ENCODE results near the gene KIF15. TPM values are rescaled to one million over a fixed set of nuclear protein-coding genes. Genes with fewer than 3 reads are reported as not detected.
A peak's percentile ranks its signal among the peaks of the same experiment; 100 is the strongest.

KIF15 gene
- total and polyA plus RNA-seq, 3 experiments from 2014 or later, result 0.24 to 23.6 (median 21.7) TPM

DNA sequence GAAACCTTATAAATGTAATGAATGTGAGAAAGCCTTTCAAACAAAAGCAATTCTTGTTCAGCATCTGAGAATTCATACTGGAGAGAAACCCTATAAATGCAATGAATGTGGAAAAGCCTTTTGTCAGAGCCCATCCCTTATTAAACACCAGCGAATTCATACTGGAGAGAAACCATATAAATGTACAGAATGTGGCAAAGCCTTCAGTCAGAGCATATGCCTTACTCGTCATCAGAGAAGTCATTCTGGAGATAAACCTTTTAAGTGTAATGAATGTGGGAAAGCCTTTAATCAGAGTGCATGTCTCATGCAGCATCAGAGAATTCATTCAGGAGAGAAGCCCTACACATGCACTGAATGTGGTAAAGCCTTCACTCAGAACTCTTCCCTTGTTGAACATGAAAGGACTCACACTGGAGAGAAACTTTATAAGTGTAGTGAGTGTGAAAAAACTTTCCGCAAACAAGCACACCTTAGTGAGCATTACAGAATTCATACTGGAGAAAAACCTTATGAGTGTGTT is 26.9 kb upstream of the KIF15 start:
- POLR2A ChIA-PET, result no interaction called here
- H3K36me3 ChIP-seq (ENCODE audit: insufficient read depth, low read length), result peaks cover 20% of the 10 kb centered on the region
- H3K4me3 Mint-ChIP-seq, result no peak overlapping the region

DNA sequence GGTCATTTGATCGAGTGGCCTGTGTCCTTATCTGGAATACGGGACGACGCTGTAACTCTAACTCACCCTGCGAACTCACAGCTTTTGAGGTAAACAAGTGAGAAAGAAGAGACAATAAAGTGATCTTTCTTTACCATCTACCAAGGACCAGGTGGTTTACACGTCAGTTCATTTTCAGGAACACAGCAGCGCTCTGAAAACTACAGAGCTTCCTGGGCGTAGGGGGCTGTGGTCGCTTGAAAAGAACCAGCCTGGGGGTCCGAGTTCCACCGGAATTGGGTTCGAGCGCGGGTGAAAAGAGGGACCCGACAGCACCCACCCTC is 532 bp upstream of the KIF15 start:
- Mint-ChIP-seq H3K4me3 (peak overlapping the region; percentile 91 to 97 (median 94)), H3K27ac (peak overlapping the region; percentile 89 to 95 (median 92)), H3K9me3 (peaks cover 0 to 4% (median 0%) of the 10 kb centered on the region in 5 donors), H3K27me3 (peaks cover 0 to 1% of the 10 kb centered on the region in 2 donors), H3K4me1 (peaks cover 29 to 58% (median 50%) of the 10 kb centered on the region in 3 donors), H3K36me3 (peaks cover 15 to 33% (median 23%) of the 10 kb centered on the region in 3 donors)
- no peaks in the 10 kb centered on the region for H3K9me3 ChIP-seq (ENCODE audit: low read length)
- peaks cover 9% of the 10 kb centered on the region for H3K4me1 ChIP-seq (ENCODE audit: insufficient read depth, low read length)
- peaks cover 6% of the 10 kb centered on the region for H3K36me3 ChIP-seq (ENCODE audit: insufficient read depth, low read length)
- H3K4me3 ChIP-seq (ENCODE audit: low read length), result peak overlapping the region; percentile 95
- CTCF ChIA-PET, result interaction anchor here (3.0 kb wide), 1 partner anchor 32 kb away, joined by 17 read pairs; the partner anchor contains the start of gene ZNF501
- no peaks in the 10 kb centered on the region for H3K27me3 ChIP-seq (ENCODE audit: insufficient read depth, low read length, poor library complexity, severe bottlenecking)
- POLR2A ChIA-PET, result interaction anchor here (1.1 to 1.4 kb wide), 3 partner anchors 32 to 244 kb away, joined by 5 to 7 read pairs (median 6); partner anchors contain the start of genes EXOSC7, ZDHHC3 and ZNF501
- peak overlapping the region; percentile 96 for H3K27ac ChIP-seq (ENCODE audit: low read depth, low read length)
- no peak for DNase-seq

More for the DNA sequence above, 26.9 kb upstream of the KIF15 start:
- no peak overlapping the region for H3K27ac Mint-ChIP-seq
- Histone ChIP-seq H3K27ac (ENCODE audit: low read depth, low read length) (no peak overlapping the region), H3K27me3 (ENCODE audit: insufficient read depth, low read length, poor library complexity, severe bottlenecking) (no peaks in the 10 kb centered on the region), H3K4me1 (ENCODE audit: insufficient read depth, low read length) (peaks cover 9% of the 10 kb centered on the region), H3K4me3 (ENCODE audit: low read length) (no peak overlapping the region), H3K9me3 (ENCODE audit: low read length) (peaks cover 67% of the 10 kb centered on the region)
- no peak for DNase-seq
- CTCF ChIA-PET, result no interaction called here
- H3K4me1 Mint-ChIP-seq, result peaks cover 6 to 8% (median 7%) of the 10 kb centered on the region in 3 donors
- peaks cover 29 to 72% (median 53%) of the 10 kb centered on the region in 3 donors for H3K36me3 Mint-ChIP-seq
- H3K27me3 Mint-ChIP-seq, result no peaks in the 10 kb centered on the region
- peaks cover 69 to 92% (median 86%) of the 10 kb centered on the region in 5 donors for H3K9me3 Mint-ChIP-seq

DNA sequence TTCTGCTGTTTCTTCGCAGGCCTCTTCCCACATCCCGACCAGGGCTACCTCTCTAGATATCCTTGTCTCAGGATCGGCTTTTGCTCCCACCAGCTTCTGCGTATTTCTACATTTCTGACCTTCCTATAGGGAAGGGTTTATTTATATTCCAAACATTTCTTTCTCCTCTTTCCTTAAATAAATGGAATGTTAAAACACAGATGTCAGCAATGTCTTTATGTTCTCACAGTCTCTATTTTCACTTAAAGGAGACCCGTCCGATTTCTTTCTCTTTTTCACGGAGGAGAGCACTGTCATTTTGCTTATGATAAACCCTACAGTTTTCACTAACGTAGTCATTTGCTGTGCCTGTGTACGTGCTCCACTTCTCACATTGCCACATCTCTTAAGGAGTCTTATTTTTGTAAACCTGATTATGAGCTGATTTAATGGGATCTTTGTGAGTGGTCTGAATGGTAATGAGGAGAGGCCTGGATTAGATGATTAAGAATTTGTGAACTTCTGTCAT is 630 bp downstream of the KIF15 start:
- no peak for DNase-seq
- peak overlapping the region; percentile 96 for H3K27ac ChIP-seq (ENCODE audit: low read depth, low read length)
- Mint-ChIP-seq H3K4me1 (peaks cover 26 to 47% (median 42%) of the 10 kb centered on the region in 3 donors), H3K27ac (peak overlapping the region in 7 of 8 donors; percentile 43 to 93 (median 64)), H3K27me3 (peaks cover 0 to 5% of the 10 kb centered on the region in 2 donors), H3K36me3 (peaks cover 15 to 28% (median 22%) of the 10 kb centered on the region in 3 donors), H3K4me3 (peak overlapping the region; percentile 91 to 97 (median 94)), H3K9me3 (peaks cover 0 to 4% (median 0%) of the 10 kb centered on the region in 5 donors)
- H3K4me3 ChIP-seq (ENCODE audit: low read length), result peak overlapping the region; percentile 95
- CTCF ChIA-PET, result interaction anchor here (0.8 to 3.0 kb wide), 2 partner anchors 33 to 251 kb away, joined by 3 to 17 read pairs; partner anchors contain the start of gene ZNF501
- peaks cover 9% of the 10 kb centered on the region for H3K4me1 ChIP-seq (ENCODE audit: insufficient read depth, low read length)
- H3K9me3 ChIP-seq (ENCODE audit: low read length), result no peaks in the 10 kb centered on the region
- H3K27me3 ChIP-seq (ENCODE audit: insufficient read depth, low read length, poor library complexity, severe bottlenecking), result no peaks in the 10 kb centered on the region
- peaks cover 3% of the 10 kb centered on the region for H3K36me3 ChIP-seq (ENCODE audit: insufficient read depth, low read length)
- POLR2A ChIA-PET, result interaction anchor here (1.1 to 1.4 kb wide), 3 partner anchors 33 to 243 kb away, joined by 5 to 7 read pairs (median 6); partner anchors contain the start of genes EXOSC7, ZDHHC3 and ZNF501

DNA sequence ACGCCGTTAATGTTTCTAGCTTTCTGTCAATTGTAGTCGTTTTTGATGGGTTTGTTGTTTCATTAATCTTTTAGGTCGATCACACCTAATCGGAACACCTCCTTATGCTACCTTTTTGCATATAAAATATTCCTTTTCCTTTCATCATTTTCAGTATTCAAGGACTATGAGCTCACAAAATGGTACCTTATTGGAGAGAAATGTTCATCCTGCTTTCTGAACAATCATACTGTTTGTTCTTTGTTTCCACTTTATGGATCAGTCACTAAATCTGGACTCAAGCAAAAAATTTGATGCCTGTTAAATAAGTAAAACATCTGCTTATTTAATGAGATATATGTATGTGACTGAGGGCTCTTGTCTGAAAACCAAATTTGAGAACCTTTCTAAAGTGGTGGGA is 1.1 kb downstream of the KIF15 start:
- Histone ChIP-seq H3K9me3 (ENCODE audit: low read length) (no peaks in the 10 kb centered on the region), H3K27ac (ENCODE audit: low read depth, low read length) (peak overlapping the region; percentile 96), H3K4me3 (ENCODE audit: low read length) (no peak overlapping the region), H3K4me1 (ENCODE audit: insufficient read depth, low read length) (peaks cover 9% of the 10 kb centered on the region), H3K27me3 (ENCODE audit: insufficient read depth, low read length, poor library complexity, severe bottlenecking) (no peaks in the 10 kb centered on the region), H3K36me3 (ENCODE audit: insufficient read depth, low read length) (no peaks in the 10 kb centered on the region)
- Mint-ChIP-seq H3K4me3 (peak overlapping the region; percentile 91 to 97 (median 94)), H3K36me3 (peaks cover 13 to 24% (median 19%) of the 10 kb centered on the region in 3 donors), H3K27ac (peak overlapping the region in 1 of 8 donors; percentile 50), H3K4me1 (peaks cover 21 to 43% (median 38%) of the 10 kb centered on the region in 3 donors), H3K27me3 (peaks cover 0 to 5% of the 10 kb centered on the region in 2 donors), H3K9me3 (peaks cover 0 to 4% (median 0%) of the 10 kb centered on the region in 5 donors)
- no peak for DNase-seq
- ChIA-PET POLR2A (no interaction called here), CTCF (no interaction called here)

DNA sequence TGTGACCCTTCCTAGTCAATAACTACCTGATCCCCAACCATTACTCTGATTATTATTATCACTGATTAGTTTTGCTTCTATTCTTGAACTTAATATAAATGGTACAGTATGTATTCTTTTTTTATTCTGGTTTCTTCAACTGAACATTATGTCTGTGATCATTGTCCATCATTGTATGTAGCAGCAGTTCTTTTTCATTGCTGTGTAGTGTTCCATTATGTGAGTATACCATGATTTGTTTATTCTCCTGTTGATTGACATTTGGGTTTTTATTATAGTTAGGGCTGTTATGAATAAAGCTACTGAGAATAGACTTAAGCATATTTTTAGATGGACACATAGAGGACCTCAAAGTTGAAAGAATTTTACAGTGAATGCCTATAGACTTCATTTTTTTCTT is 2.7 kb downstream of the KIF15 start:
- peaks cover 5 to 13% (median 5%) of the 10 kb centered on the region in 3 donors for H3K36me3 Mint-ChIP-seq
- Histone ChIP-seq H3K27ac (ENCODE audit: low read depth, low read length) (no peak overlapping the region), H3K4me3 (ENCODE audit: low read length) (no peak overlapping the region), H3K36me3 (ENCODE audit: insufficient read depth, low read length) (no peaks in the 10 kb centered on the region), H3K4me1 (ENCODE audit: insufficient read depth, low read length) (peaks cover 9% of the 10 kb centered on the region), H3K27me3 (ENCODE audit: insufficient read depth, low read length, poor library complexity, severe bottlenecking) (no peaks in the 10 kb centered on the region), H3K9me3 (ENCODE audit: low read length) (no peaks in the 10 kb centered on the region)
- peaks cover 14 to 28% (median 24%) of the 10 kb centered on the region in 3 donors for H3K4me1 Mint-ChIP-seq
- ChIA-PET POLR2A (no interaction called here), CTCF (no interaction called here)
- DNase-seq, result no peak
- H3K4me3 Mint-ChIP-seq, result peak overlapping the region in 1 of 7 donors; percentile 45
- H3K27me3 Mint-ChIP-seq, result peaks cover 0 to 5% of the 10 kb centered on the region in 2 donors
- no peak overlapping the region for H3K27ac Mint-ChIP-seq
- H3K9me3 Mint-ChIP-seq, result peaks cover 0 to 2% (median 0%) of the 10 kb centered on the region in 5 donors

DNA sequence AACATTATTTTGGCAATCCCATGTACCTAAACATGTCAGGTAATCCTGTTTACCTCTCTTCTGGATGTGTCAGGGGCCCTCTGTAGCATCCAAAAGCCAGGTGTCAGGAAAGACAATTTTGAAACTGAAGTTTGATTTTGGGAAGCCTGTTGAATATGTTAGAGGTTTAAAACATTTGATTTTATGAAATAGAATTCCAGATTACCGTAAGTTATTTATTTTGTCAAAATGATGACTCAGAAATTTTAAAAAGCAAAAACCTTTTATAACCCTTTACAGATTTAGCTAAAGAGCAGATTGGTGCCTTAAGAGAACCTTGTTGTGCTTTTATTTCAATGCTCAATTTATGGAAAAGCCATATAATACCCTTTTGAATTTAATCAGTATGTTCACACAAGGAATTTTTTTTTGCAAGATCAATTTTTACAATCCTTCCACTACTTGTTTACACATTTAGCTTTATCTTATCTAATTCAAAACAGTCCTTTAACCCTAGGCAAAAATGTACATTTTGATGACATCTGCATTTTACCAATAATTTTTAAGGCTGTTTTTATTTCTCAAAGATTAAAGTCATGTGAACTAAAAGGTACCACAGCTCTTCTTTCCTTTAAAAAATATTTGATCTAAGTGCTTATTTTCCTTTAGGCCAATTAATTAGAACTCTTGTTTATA is 10.0 kb downstream of the KIF15 start:
- no peaks in the 10 kb centered on the region for H3K36me3 ChIP-seq (ENCODE audit: insufficient read depth, low read length)
- POLR2A ChIA-PET, result no interaction called here
- H3K9me3 Mint-ChIP-seq, result peaks cover 7 to 14% (median 9%) of the 10 kb centered on the region in 5 donors

DNA sequence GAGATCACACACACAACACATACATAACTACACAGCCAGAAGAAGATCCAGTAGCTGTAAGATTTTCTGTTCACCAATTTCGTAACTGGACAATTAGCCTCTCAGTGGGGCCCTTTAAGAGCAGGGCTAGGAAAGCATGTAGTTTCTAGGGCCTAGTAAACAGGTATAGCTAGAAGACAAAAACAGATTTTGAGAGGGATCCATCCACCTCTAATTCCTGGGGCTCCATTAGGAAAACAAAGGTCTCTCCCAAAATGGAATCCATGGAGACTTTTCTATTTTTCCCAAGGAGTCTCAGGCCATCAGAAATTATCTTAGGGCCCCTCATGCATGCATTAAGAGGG is 10.5 kb downstream of the KIF15 start:
- H3K4me3 ChIP-seq (ENCODE audit: low read length), result no peak overlapping the region
- H3K27me3 ChIP-seq (ENCODE audit: insufficient read depth, low read length, poor library complexity, severe bottlenecking), result no peaks in the 10 kb centered on the region
- H3K9me3 Mint-ChIP-seq, result peaks cover 7 to 14% (median 9%) of the 10 kb centered on the region in 5 donors
- no peak overlapping the region for H3K27ac Mint-ChIP-seq
- no peaks in the 10 kb centered on the region for H3K9me3 ChIP-seq (ENCODE audit: low read length)
- DNase-seq, result no peak
- POLR2A ChIA-PET, result no interaction called here
- CTCF ChIA-PET, result no interaction called here
- no peaks in the 10 kb centered on the region for H3K36me3 ChIP-seq (ENCODE audit: insufficient read depth, low read length)
- H3K36me3 Mint-ChIP-seq, result peaks cover 2 to 16% (median 2%) of the 10 kb centered on the region in 3 donors
- no peaks in the 10 kb centered on the region for H3K27me3 Mint-ChIP-seq
- no peaks in the 10 kb centered on the region for H3K4me1 ChIP-seq (ENCODE audit: insufficient read depth, low read length)
- H3K4me1 Mint-ChIP-seq, result no peaks in the 10 kb centered on the region
- H3K4me3 Mint-ChIP-seq, result no peak overlapping the region
- H3K27ac ChIP-seq (ENCODE audit: low read depth, low read length), result no peak overlapping the region

More for the DNA sequence above, 10.0 kb downstream of the KIF15 start:
- H3K27ac ChIP-seq (ENCODE audit: low read depth, low read length), result no peak overlapping the region
- no peaks in the 10 kb centered on the region for H3K4me1 Mint-ChIP-seq
- H3K27me3 ChIP-seq (ENCODE audit: insufficient read depth, low read length, poor library complexity, severe bottlenecking), result no peaks in the 10 kb centered on the region
- peaks cover 2 to 17% (median 2%) of the 10 kb centered on the region in 3 donors for H3K36me3 Mint-ChIP-seq
- no peaks in the 10 kb centered on the region for H3K4me1 ChIP-seq (ENCODE audit: insufficient read depth, low read length)
- no peak for DNase-seq
- H3K4me3 Mint-ChIP-seq, result no peak overlapping the region
- no peak overlapping the region for H3K27ac Mint-ChIP-seq
- H3K9me3 ChIP-seq (ENCODE audit: low read length), result no peaks in the 10 kb centered on the region
- no peaks in the 10 kb centered on the region for H3K27me3 Mint-ChIP-seq
- CTCF ChIA-PET, result no interaction called here
- no peak overlapping the region for H3K4me3 ChIP-seq (ENCODE audit: low read length)

DNA sequence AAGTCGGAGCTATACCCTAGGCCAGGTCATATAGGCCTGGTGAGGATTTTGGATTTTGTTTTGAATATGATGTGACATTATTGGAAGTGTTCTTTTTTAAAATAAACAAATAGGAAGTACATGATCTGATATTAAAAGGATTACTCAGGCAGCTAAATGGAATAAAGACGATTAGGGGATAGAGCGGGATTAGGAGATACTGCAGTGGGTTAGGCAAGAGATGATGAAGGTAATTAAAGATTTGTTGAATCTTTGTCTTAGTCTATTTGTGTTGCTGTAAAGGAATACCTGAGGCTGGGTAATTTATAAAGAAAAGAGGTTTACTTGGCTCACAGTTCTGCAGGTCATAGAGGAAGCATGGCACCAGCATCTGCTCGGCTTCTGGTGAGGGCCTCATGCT is 21.3 kb downstream of the KIF15 start:
- DNase-seq, result no peak
- Mint-ChIP-seq H3K36me3 (no peaks in the 10 kb centered on the region), H3K4me1 (no peaks in the 10 kb centered on the region), H3K9me3 (no peaks in the 10 kb centered on the region), H3K27ac (no peak overlapping the region), H3K4me3 (no peak overlapping the region), H3K27me3 (peaks cover 0 to 1% of the 10 kb centered on the region in 2 donors)
- Histone ChIP-seq H3K4me1 (ENCODE audit: insufficient read depth, low read length) (no peaks in the 10 kb centered on the region), H3K9me3 (ENCODE audit: low read length) (no peaks in the 10 kb centered on the region), H3K36me3 (ENCODE audit: insufficient read depth, low read length) (no peaks in the 10 kb centered on the region), H3K27me3 (ENCODE audit: insufficient read depth, low read length, poor library complexity, severe bottlenecking) (no peaks in the 10 kb centered on the region), H3K4me3 (ENCODE audit: low read length) (no peak overlapping the region), H3K27ac (ENCODE audit: low read depth, low read length) (no peak overlapping the region)
- ChIA-PET CTCF (no interaction called here), POLR2A (interaction anchor here (0.7 kb wide), 1 partner anchor 61 kb away, joined by 3 read pairs; no protein-coding TSS in a partner anchor)

All from CD8-positive, alpha-beta memory T cell (primary cell).